ENCODE data around the gene DMTF1. TPM values are rescaled to one million over a fixed set of nuclear protein-coding genes. Genes with fewer than 3 reads are reported as not detected.
"Not testable (repeated sequence)": the region's sequence is repeated elsewhere in the genome, so short reads cannot be mapped to it uniquely, and the experiment has no call there.

DMTF1 gene
- total and polyA plus RNA-seq, 12 donors: 10.8 to 60.8 (median 21.8) TPM

DNA sequence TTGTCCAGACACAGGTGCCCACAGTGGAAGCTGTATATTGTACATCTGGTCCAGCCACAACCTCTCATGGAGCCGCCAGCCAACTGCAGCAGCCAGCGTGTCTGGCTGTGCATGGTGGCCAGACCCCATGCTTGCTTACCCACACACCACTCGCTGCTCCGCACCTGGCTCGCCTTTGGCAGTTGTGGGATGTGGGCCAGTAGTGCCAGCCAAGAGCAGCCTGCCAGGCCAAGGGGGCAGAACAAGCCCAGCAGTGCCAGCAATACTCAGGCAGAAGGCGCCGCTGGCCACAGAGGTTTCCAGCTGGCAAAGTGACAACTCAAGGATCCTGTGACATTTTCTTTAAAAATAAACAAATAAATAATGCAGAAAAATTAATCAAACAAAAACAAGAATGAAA is 79.0 kb downstream of the DMTF1 start:
- ATAC-seq (peak; percentile 55 to 84 (median 77)), DNase-seq (peak; percentile 28 to 55)
- intact Hi-C loops (cut with DNase I): loop anchor here in 2 of 10 donors (10.0 kb wide), 2 partner anchors 176 to 296 kb away; partner anchors contain the start of gene ELAPOR2 (in 1 of the 2)
- H3K9me3 ChIP-seq: no peaks in the 10 kb centered on the region
- no peak overlapping the region for H3K4me3 ChIP-seq
- TF ChIP-seq, protein P1, sequence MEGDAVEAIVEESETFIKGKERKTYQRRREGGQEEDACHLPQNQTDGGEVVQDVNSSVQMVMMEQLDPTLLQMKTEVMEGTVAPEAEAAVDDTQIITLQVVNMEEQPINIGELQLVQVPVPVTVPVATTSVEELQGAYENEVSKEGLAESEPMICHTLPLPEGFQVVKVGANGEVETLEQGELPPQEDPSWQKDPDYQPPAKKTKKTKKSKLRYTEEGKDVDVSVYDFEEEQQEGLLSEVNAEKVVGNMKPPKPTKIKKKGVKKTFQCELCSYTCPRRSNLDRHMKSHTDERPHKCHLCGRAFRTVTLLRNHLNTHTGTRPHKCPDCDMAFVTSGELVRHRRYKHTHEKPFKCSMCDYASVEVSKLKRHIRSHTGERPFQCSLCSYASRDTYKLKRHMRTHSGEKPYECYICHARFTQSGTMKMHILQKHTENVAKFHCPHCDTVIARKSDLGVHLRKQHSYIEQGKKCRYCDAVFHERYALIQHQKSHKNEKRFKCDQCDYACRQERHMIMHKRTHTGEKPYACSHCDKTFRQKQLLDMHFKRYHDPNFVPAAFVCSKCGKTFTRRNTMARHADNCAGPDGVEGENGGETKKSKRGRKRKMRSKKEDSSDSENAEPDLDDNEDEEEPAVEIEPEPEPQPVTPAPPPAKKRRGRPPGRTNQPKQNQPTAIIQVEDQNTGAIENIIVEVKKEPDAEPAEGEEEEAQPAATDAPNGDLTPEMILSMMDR (IDR thresholded peaks at IDR 0.05): no peak
- H3K27ac ChIP-seq: no peak overlapping the region
- H3K4me1 ChIP-seq: peaks cover 0 to 12% (median 0%) of the 10 kb centered on the region in 9 donors
- WGBS, 2 donors: 43 to 51% methylated on average over 7 of the region's 7 CpGs
- H3K27me3 ChIP-seq: peaks cover 0 to 6% (median 0%) of the 10 kb centered on the region in 7 donors
- H3K36me3 ChIP-seq: no peaks in the 10 kb centered on the region

DNA sequence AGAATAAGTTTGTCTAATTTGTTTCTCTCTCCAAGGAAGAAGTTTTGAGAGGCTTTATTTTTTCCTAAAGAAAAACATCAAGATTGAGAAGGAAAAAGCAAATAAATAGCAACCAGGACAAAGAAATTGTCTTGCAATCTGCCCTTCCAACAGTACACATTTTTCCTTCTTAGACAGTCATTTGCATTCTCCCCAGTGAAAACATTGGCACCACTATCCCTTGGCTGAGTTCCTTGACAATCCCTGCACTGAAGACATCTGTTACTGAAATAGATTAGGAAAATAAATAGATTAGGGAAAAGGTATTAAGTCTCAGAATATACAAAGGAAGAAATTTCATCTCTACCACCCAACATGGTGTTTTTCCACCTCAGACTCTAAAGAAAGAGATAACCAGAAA is 79.5 kb downstream of the DMTF1 start:
- peaks cover 0 to 1% (median 0%) of the 10 kb centered on the region in 7 donors for H3K27me3 ChIP-seq
- H3K36me3 ChIP-seq: no peaks in the 10 kb centered on the region
- TF ChIP-seq, protein P1 (IDR thresholded peaks at IDR 0.05): no peak
- peaks cover 0 to 12% (median 1%) of the 10 kb centered on the region in 9 donors for H3K4me1 ChIP-seq
- H3K9me3 ChIP-seq: no peaks in the 10 kb centered on the region
- no peak overlapping the region for H3K27ac ChIP-seq
- ATAC-seq (no peak), DNase-seq (no peak)
- intact Hi-C loops (cut with DNase I): loop anchor here in 2 of 10 donors (10.0 kb wide), 2 partner anchors 177 to 297 kb away; partner anchors contain the start of gene ELAPOR2 (in 1 of the 2)
- no peak overlapping the region for H3K4me3 ChIP-seq

DNA sequence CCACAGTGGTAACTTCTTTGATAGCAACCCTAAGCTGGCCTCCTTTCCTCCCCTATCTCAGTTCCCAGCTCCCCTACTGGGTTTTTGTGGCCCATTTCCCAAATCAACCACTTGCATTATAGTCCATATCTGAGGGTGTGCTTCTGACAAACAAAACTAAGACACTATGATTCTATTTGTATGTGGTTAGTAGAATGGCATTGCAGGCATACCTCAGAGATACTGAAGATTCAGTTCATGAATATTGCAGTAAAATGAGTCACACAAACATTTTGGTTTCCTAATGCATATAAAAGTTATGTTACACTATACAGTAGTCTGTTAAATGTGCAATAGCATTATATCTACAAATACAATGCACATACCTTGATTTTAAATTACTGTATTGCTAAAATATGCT is 82.7 kb downstream of the DMTF1 start:
- intact Hi-C loops (cut with DNase I): loop anchor here in 9 of 10 donors (5.0 to 10.0 kb wide), 5 partner anchors 180 to 308 kb away; partner anchors contain the start of gene ELAPOR2 (in 1 of the 9)
- Histone ChIP-seq H3K27me3 (peaks cover 0 to 13% (median 0%) of the 10 kb centered on the region in 7 donors), H3K9me3 (no peaks in the 10 kb centered on the region), H3K36me3 (no peaks in the 10 kb centered on the region), H3K4me3 (no peak overlapping the region), H3K27ac (no peak overlapping the region), H3K4me1 (peaks cover 0 to 12% (median 3%) of the 10 kb centered on the region in 9 donors)
- TF ChIP-seq, protein P1 (IDR thresholded peaks at IDR 0.05): no peak
- ATAC-seq (no peak), DNase-seq (no peak)

DNA sequence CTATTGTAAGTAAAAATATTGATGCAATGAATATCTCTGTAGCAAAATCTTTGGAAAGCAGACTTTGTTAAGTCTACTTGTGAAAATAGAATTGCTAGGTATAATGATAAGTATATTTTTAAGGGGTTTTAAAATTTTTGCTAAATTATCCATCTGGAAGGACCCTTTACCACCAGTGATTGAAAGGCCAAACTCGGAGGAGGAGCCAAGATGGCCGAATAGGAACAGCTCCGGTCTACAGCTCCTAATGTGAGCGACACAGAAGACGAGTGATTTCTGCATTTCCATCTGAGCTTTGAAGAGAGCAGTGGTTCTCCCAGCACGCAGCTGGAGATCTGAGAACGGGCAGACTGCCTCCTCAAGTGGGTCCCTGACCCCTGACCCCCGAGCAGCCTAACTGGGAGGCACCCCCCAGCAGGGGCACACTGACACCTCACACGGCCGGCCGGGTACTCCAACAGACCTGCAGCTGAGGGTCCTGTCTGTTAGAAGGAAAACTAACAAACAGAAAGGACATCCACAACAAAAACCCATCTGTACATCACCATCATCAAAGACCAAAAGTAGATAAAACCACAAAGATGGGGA is 86.3 kb downstream of the DMTF1 start:
- not testable (repeated sequence) for H3K4me1 ChIP-seq, ATAC-seq, H3K4me3 ChIP-seq, DNase-seq, H3K36me3 ChIP-seq, H3K27ac ChIP-seq, H3K9me3 ChIP-seq
- H3K27me3 ChIP-seq: peaks cover 0 to 13% (median 0%) of the 10 kb centered on the region in 7 donors
- 45 to 46% methylated on average over 10 to 11 of the region's 11 CpGs for WGBS, 2 donors
- intact Hi-C loops (cut with DNase I): loop anchor here in 9 of 10 donors (5.0 to 10.0 kb wide), 5 partner anchors 184 to 311 kb away; partner anchors contain the start of gene ELAPOR2 (in 1 of the 9)

DNA sequence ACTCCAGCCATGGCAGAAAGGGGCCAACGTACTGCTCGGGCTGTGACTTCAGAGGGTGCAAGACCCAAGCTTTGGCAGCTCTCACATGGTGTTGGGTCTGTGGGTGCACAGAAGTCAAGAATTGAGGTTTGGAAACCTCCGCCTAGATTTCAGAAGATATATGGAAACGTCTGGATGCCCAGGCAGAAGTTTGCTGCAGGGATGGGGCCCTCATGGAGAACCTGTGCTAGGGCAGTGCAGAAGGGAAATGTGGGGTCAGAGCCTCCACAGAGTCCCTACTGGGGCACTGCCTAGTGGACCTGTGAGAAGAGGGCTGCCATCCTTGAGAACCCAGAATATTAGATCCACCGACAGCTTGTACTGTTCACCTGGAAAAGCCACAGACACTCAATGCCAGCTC is 93.4 kb downstream of the DMTF1 start:
- H3K27me3 ChIP-seq; ATAC-seq; intact Hi-C loops (cut with DNase I); DNase-seq; H3K4me1 ChIP-seq; H3K27ac ChIP-seq; H3K36me3 ChIP-seq; H3K4me3 ChIP-seq: not testable (repeated sequence)
- peaks cover 0 to 17% (median 0%) of the 10 kb centered on the region in 11 donors for H3K9me3 ChIP-seq
- 87 to 88% methylated on average over 5 of the region's 5 CpGs for WGBS, 2 donors

Other genes with a start within 250 kb of the DMTF1 start
- gene ELAPOR2, start 92.8 kb upstream of the DMTF1 start, total RNA-seq: 1 to 10 TPM; 2.5 to 7.5 (median 4.7) TPM
- 1 to 10 TPM; 1.4 to 1.8 TPM for gene ELAPOR2, start 92.8 kb upstream of the DMTF1 start, polyA plus RNA-seq
- 1 to 10 TPM; 2.1 to 7.0 (median 3.9) TPM for gene TMEM243, start 67.3 kb downstream of the DMTF1 start, total RNA-seq
- 10 to 100 TPM in 1 of 2 donors, 1 to 10 TPM in 1; 9.7 to 10.0 TPM for gene TMEM243, start 67.3 kb downstream of the DMTF1 start, polyA plus RNA-seq
- gene CROT, start 193.2 kb downstream of the DMTF1 start, total RNA-seq: 10 to 100 TPM in 1 of 10 donors, 1 to 10 TPM in 9; 4.5 to 10.6 (median 7.7) TPM
- 1 to 10 TPM; 4.3 to 5.6 TPM for gene CROT, start 193.2 kb downstream of the DMTF1 start, polyA plus RNA-seq

All from heart right ventricle (tissue), 16 donors.